Suprapubic skin (tissue), 3 donors: Measurements from ENCODE around the gene ACYP2.

ENCODE experiments used
- CTCF ChIP-seq, 2 donors: fragments of 200-600 bp in 1 of 2; fragments of 450-650 bp in 1 of 2; sonication (generic) in 1 of 2; IDR thresholded peaks; one replicate each; pipeline ENCODE4 v1.5.1; 2016 to 2019; ENCODE audit warnings: antibody characterized with exemption in 2 of 2, mild to moderate bottlenecking in 1 of 2, moderate library complexity in 1 of 2
- POLR2A ChIP-seq, 2 donors: fragments of 450-650 bp; IDR thresholded peaks; one replicate each; pipeline ENCODE4 v1.6.1; 2017; ENCODE audit warnings: antibody characterized with exemption in 2 of 2, mild to moderate bottlenecking in 2 of 2, moderate library complexity in 2 of 2

GRCh38 chr2:54204476-54204875 lies 89.1 kb downstream of the ACYP2 start:
- TF ChIP-seq CTCF (IDR thresholded peaks at IDR 0.05) = no peak
- no peak for TF ChIP-seq POLR2A (IDR thresholded peaks at IDR 0.05)
